ENCODE results near the gene THEMIS2. TPM values are rescaled to one million over a fixed set of nuclear protein-coding genes. Genes with fewer than 3 reads are reported as not detected.

THEMIS2 gene
- total and polyA plus RNA-seq, 2 of the 13 experiments (the other 11 are each of a cell fraction or from before 2014, with no cell fraction given) = 0.38 to 1.5 TPM

DNA sequence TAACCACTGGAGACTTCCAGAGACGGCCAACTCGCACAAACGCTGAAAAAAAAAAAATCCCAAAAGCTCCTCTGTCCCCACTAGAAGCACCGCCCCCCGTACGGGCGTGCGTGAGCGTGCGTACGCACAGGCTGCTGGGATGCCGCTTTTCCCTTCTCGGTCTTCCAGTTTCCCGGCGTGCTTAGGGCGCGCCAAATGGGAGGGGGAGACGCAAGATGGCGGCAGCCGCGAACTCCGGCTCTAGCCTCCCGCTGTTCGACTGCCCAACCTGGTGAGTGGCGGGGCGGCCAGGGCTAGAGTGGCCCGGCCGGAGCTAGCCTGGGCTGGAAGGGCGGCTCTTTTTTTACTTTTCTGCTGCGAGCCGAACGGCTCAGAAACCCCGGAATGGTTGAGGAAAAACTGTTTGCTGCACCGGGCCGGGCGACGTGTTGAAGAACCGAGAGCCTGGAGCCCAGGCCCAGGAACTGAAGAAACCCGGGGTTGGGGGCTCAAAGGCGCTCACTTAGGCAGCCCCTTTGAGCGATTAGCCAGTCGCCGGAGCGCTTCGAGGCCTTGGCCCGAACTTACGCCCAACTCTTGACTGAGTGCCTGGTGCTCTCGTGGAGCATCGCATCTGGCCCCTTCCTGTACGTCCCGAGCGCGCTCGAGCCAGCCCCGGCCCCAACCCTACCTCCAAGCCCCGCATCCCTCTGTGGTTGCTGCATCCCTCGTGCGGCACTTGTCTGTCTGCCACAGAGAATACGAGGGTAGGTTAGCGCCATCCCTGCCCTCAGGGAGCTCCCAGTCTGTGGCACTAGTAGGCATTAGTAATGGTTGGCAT is 41.5 kb upstream of the THEMIS2 start, which contains the start of gene PPP1R8 (continued):
- TF ChIP-seq, protein P1, sequence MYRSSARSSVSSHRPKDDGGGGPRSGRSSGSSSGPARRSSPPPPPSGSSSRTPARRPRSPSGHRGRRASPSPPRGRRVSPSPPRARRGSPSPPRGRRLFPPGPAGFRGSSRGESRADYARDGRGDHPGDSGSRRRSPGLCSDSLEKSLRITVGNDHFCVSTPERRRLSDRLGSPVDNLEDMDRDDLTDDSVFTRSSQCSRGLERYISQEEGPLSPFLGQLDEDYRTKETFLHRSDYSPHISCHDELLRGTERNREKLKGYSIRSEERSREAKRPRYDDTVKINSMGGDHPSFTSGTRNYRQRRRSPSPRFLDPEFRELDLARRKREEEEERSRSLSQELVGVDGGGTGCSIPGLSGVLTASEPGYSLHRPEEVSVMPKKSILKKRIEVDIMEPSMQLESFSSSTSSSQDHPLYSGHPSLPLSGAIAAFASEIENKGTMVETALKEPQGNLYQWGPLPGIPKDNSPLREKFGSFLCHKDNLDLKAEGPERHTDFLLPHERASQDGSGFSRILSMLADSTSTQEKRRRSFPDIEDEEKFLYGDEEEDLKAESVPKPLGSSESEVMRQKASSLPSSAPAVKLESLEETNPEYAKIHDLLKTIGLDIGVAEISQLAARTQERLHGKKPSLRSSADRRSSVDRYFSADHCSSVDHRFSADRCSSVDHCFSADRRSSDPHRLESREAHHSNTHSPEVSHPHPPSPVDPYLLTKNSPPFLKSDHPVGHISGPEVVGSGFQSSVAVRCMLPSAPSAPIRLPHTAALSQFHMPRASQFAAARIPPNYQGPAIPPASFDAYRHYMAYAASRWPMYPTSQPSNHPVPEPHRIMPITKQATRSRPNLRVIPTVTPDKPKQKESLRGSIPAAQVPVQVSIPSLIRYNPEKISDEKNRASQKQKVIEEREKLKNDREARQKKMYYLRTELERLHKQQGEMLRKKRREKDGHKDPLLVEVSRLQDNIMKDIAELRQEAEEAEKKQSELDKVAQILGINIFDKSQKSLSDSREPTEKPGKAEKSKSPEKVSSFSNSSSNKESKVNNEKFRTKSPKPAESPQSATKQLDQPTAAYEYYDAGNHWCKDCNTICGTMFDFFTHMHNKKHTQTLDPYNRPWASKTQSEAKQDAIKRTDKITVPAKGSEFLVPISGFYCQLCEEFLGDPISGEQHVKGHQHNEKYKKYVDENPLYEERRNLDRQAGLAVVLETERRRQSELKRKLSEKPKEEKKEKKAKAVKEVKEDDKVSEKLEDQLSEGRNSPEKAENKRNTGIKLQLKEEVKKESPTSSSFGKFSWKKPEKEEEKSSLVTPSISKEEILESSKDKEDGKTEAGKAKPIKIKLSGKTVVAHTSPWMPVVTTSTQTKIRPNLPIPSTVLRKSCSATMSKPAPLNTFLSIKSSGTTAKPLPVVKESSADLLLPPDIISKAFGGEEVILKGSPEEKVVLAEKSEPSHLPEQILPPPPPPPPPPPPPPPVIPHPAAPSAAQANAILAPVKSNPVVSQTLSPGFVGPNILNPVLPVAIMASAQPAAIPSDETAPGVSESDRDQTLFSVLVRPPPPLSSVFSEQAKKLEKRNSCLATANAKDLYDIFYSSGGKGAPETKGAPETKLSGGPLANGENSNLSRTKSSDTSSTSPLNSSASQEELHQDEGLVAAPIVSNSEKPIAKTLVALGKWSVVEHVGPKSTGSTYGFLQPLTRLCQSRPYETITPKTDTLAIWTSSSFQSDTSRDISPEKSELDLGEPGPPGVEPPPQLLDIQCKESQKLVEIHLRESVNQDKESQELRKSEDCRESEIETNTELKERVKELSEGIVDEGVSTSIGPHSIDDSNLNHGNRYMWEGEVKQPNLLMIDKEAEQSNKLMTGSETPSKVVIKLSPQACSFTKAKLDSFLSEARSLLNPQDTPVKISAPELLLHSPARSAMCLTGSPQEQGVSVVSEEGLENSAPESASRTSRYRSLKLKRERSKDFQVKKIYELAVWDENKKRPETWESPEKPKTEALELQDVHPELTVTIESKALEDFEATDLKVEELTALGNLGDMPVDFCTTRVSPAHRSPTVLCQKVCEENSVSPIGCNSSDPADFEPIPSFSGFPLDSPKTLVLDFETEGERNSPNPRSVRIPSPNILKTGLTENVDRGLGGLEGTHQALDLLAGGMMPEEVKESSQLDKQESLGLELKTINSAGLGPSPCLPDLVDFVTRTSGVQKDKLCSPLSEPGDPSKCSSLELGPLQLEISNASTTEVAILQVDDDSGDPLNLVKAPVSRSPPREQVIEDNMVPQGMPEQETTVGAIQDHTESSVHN (CRISPR knock-in tag; IDR thresholded peaks at IDR 0.05) = no peak
- TF ChIP-seq ZNF660 (CRISPR knock-in tag; IDR thresholded peaks at IDR 0.05; ENCODE audit: borderline replicate concordance, low read depth) (no peak), RFX1 (IDR thresholded peaks at IDR 0.05) (no peak), MATR3 (CRISPR knock-in tag; IDR thresholded peaks at IDR 0.05) (no peak), MTF2 (CRISPR knock-in tag; IDR thresholded peaks at IDR 0.05; ENCODE audit: borderline replicate concordance) (no peak), XBP1 (CRISPR knock-in tag; IDR thresholded peaks at IDR 0.05) (no peak), ZNF577 (CRISPR knock-in tag; IDR thresholded peaks at IDR 0.05; ENCODE audit: borderline replicate concordance, low read depth) (no peak), ASH2L (IDR thresholded peaks at IDR 0.05; ENCODE audit: insufficient read length, low read depth, low read length) (peak; percentile 89), TOE1 (CRISPR knock-in tag; IDR thresholded peaks at IDR 0.05) (no peak; the same call in 1 of the 2 replicates), ZNF296 (CRISPR knock-in tag; conservative IDR thresholded peaks at IDR 0.05) (no peak), KDM3A (CRISPR knock-in tag; IDR thresholded peaks at IDR 0.05; ENCODE audit: low read depth) (peak; percentile 71; the same call in 1 of the 2 replicates), ZNF496 (CRISPR knock-in tag; IDR thresholded peaks at IDR 0.05; ENCODE audit: insufficient replicate concordance) (no peak), ZNF234 (CRISPR knock-in tag; conservative IDR thresholded peaks at IDR 0.05) (no peak)
- TF ChIP-seq, protein P2, sequence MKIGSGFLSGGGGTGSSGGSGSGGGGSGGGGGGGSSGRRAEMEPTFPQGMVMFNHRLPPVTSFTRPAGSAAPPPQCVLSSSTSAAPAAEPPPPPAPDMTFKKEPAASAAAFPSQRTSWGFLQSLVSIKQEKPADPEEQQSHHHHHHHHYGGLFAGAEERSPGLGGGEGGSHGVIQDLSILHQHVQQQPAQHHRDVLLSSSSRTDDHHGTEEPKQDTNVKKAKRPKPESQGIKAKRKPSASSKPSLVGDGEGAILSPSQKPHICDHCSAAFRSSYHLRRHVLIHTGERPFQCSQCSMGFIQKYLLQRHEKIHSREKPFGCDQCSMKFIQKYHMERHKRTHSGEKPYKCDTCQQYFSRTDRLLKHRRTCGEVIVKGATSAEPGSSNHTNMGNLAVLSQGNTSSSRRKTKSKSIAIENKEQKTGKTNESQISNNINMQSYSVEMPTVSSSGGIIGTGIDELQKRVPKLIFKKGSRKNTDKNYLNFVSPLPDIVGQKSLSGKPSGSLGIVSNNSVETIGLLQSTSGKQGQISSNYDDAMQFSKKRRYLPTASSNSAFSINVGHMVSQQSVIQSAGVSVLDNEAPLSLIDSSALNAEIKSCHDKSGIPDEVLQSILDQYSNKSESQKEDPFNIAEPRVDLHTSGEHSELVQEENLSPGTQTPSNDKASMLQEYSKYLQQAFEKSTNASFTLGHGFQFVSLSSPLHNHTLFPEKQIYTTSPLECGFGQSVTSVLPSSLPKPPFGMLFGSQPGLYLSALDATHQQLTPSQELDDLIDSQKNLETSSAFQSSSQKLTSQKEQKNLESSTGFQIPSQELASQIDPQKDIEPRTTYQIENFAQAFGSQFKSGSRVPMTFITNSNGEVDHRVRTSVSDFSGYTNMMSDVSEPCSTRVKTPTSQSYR (CRISPR knock-in tag; IDR thresholded peaks at IDR 0.05; ENCODE audit: borderline replicate concordance) = no peak; the same call in 1 of the 2 replicates

Data from HepG2 (cell line).